Brain pericyte (primary cell): ENCODE results near the gene TMEM161A.
"Not testable (repeated sequence)": the region's sequence is repeated elsewhere in the genome, so short reads cannot be mapped to it uniquely, and the experiment has no call there.

Experiments
- DNase-seq: peaks from one replicate; pipeline ENCODE4 v3.0.0-alpha.2; 2012; ENCODE audit warnings: low read depth, low spot score

The TMEM161A gene

DNA sequence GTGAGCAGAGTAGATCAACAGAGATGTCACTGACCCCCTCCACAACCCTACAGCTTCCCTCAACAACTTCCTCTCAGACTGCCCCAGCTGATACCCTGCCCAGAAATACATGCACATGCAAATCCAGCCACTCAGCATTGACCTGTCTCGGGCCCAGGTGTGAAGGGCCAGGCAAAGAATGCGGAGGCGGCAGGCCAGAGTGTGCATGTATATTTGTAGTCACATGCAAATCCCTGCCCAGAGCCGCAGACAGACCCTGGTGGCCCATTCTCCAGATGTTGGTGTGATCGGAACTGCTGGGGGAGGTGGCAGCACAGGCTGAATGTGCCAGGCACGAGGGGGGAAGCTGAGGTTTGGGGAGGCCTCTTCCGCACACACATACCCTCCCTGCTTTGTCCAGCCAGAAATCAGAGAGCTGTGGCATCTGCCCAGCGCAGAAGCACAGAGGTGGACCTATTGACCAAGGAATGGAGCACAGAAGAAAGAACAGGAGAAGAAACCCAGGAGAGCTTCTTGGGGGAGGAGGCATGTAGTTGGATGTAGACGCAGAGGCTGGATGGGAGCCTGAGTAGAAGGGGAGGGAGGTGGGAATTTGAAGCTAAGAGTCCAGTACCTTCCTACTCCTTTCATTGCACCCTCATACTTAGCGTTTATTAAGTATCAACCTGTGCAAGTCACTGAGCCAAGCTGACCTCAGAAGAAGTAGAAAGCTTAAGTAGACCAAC lies 17.4 kb upstream of the TMEM161A start:
- no peak for DNase-seq

DNA sequence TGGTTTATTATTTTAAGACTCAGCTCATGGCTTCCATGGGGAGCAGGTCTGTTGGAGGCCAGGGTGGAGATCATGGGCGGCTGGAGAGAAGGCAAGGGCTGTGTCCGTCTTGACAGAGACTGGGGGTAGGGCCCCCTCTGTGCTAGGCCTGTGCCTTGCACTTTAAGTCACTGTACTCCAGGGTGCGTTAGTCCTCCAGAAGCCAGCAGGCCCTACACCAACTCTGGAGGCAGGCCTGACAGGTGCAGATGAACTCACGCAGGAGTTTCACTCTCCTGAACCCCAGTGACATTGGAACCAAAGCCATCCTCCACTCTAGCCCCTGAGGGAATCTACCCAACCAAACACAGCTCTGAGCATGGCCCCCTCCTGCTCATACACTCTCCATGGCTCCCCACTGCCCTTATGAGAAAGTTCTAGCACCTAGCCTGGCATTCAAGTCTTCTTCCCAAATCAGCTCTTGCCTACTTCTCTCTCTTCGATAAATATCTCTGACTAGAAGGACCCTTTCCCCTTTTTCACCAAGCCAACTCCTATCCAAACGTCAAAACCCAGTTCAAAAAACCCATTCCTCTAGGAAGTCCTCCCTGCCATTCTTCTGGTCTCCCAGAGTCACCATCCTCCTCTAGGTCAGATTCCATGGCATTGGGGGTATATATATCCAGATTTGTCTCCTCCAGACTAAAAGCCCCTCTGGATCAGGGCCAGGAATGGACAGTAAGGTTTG lies 16.7 kb upstream of the TMEM161A start:
- no peak for DNase-seq

DNA sequence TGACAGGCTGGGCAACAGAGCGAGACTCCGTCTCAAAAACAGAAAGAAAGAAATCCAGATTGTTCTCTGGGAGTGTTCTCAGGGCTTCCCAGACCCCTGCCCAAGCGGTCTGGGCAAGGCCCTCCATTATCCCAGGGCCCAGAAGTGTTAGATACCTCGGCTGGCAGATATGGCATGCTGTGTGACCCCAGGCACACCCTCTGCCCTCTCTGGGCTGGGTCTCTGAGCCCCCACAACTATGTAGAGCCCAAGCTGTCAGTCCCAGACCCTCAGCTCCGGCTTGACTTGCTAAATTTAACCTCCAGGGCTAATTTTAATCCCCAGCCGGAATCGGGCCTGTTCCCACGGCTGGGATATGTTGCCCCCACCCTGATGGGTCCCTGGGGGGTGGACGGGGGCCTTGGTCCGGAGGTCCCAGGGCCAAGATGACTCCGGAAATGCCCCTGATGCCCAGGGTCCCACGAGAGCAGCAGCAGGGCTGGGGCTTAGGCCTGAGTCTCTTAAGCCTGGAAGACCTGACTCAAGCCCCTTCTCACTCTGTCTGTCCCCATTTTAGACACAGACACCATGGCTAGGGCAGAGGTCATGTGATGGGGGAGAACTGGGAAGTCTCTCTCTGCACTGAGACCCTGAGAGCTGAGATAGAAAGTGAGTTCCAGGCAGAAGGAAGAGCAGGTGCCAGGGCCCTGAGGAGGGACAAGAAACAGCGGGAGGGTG lies 14.5 kb upstream of the TMEM161A start:
- no peak for DNase-seq

- DNase-seq = no peak
Observed at GRCh38 chr19:19151418-19151817, 13.1 kb upstream of the TMEM161A start.

DNA sequence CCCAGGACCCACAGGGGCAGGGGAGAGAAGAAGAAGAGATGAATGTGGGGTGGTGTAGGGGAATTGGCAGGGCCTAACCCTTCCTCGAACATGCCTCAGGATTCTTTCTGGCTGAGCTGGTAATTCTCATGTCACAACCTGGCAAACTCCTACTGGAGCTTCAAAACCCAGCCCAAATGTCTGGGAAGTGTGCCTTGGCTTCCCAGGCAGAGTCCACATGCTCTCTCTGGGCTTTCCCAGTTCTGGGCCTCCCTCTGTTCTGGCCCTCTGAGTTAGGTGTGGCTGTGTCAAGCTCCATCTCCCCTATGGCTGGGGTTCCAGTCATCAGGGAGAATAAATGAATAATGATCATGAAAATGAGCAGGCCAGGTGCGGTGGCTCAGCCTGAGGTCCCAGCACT lies 11.2 kb upstream of the TMEM161A start:
- DNase-seq = no peak

DNA sequence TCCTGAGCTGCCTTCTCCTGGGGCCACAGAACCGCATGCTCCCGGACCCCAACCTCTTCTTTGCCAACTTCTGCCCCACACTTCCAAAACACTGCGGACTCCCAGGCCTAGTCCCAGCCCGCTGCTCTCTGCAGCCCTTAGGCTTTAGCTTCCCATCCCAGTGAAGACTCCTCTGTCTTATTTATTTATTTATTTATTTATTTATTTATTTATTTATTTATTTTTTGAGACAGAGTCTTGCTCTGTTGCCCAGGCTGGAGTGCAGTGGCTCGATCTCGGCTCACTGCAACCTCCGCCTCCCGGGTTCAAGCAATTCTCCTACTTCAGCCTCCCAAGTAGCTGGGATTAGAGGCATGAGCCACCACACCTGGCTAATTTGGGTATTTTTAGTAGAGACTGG lies 10.2 kb upstream of the TMEM161A start:
- DNase-seq = not testable (repeated sequence)

DNA sequence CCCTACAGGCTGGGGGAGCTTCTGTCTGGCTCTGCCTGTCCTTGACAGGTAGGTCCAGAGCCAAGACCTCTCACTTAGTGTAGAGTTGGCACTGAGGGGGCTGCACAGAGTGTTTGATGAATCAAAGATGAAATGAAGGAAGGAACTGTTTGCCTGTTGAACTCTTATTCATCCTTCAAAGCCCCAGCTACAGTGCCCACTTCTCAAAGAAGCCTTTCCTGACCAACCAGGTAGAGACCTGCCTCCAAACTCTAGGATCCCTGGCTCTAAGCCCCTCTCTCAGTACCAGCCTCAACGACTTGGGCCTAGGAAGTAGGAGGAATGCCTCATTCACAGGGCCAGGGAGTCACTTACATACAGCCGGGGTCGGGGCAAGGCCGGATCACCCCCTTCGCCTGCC lies 9.1 kb upstream of the TMEM161A start:
- no peak for DNase-seq

GRCh38 chr19:19146865-19147264 lies 8.6 kb upstream of the TMEM161A start:
- no peak for DNase-seq

DNA sequence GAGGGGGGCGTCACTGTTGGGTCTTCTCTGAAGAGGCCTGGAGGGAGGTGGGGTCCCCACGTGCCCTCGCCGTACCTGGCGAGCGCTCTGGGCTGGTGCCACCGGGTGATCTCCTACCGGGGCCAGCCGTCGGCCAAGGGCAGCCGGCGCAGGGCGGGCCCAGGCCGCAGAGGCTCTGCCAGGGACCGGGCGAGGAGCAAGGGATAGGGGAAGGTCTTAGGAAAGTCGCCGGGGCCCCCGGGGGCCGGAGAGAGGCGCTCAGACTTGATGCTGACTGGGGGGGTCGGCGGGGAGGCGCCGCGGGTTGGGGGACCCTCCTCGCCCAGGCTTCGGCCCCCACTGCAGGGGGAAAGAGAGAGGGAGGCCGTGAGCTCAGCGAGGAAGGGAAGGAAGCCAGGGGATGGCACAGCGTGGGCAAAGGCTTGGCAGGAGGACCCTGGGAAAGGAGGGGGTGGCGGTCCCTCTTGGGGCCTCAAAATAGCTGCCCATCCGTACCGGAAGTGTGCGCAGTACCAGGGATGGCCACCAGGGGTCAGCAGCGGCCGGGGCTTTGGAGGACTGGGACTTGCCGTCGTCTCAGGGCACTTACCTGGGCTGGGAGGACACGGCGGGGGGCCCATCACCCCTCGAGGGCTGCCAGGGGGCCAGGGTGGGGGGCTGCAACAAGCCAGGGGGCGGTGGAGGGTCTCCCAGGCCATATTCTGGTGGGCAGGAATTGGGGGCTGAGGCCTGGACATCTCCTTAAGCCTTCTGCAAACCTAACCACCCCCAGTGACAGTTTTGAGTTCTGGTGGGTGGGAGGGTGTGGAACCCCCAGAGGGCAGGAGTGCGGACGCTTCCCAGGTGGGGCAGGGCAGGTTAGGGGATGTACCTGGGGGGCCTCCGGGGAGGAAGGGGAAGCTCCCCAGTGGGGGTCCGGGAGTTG lies 7.7 kb upstream of the TMEM161A start:
- DNase-seq = peak; percentile 18

DNA sequence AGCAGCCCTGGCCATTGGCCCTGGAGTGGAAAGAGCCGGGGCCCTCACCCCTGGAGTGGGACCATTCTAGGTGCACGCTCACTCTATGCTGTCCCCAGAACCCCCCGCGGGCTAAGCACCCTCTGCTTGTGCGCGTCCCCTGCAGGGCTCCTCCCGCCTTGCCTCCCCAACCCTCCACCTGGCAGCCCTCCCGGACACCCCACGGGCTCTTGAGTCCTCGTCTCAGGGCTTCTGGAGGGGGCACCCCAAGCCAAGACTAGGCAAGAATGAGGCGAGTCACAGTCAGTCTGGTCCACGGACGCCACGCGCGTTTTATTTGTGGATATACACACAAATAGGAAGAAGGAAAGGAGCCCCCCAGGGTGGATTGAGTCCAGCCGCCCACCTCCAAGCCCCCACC lies 7.0 kb upstream of the TMEM161A start:
- no peak for DNase-seq

GRCh38 chr19:19142347-19142746 lies 4.1 kb upstream of the TMEM161A start:
- no peak for DNase-seq

- DNase-seq = no peak
Observed at GRCh38 chr19:19140476-19140875, 2.2 kb upstream of the TMEM161A start.

GRCh38 chr19:19139876-19140229 lies 1.6 kb upstream of the TMEM161A start:
- no peak for DNase-seq

DNA sequence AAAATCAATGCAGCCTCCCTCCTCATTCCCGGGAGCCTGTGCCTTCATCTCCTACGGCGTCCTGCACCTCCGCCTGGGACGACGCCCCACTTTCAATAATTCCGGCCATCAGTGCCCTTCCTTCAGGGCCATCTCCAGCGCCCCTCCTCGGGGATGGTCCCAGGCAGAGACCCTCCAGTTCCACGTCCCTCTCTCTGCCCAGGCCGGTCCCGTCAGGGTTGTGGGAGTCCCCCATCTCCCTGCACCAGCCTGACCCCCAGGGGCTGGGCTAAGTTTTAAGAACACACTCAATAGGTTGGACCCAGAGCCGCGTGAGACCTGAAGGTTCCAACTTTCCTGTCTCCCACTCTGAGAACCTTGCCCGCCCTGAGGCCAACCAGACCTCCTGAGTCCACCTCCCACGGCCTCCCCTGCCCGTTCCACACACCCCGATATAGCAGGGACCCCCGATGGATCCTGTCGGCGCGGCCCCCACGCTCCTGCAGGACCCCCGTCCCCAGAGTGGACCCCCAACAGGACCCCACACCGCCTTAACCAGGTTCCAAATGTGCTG lies 646 bp downstream of the TMEM161A start:
- DNase-seq = no peak

DNA sequence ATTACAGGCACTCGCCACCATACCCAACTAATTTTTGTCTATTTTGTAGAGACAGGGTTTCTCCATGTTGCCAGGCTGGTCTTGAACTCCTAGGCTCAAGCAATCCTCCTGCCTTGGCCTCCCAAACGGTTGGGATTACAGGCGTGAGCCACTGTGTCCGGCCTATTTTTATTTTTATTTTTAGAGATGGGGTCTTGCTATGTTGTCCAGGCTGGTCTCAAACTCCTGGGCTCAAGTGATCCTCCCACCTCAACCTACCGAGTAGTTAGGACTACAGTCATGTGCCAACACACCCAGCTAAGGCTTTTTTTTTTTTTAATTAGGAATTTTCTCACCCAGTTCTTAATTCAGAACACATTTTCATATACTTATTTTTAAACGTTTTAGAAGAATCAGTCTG lies 2.6 kb downstream of the TMEM161A start:
- DNase-seq = not testable (repeated sequence)

GRCh38 chr19:19134687-19135158 lies 3.6 kb downstream of the TMEM161A start:
- no peak for DNase-seq

DNA sequence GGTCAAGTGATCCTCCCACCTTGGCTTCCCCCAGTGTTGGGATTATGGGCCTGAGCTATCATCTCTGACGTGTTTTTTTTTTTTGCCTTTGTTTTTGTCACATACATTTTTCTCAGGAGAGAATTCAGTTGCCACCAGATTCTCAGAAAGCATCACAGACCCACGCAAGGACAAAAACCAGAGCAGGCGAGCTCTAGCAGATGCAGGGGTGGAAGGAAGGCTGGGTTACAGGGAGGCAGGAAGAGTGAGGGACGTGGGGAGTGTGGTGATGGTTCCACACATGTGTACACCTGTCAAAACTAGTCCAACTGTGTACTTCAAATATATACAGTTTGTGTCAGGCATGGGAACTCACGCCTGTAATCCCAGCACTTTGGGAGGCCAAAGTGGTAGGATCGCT lies 4.3 kb downstream of the TMEM161A start:
- DNase-seq = no peak

GRCh38 chr19:19132912-19133311 lies 5.4 kb downstream of the TMEM161A start:
- DNase-seq = no peak

DNA sequence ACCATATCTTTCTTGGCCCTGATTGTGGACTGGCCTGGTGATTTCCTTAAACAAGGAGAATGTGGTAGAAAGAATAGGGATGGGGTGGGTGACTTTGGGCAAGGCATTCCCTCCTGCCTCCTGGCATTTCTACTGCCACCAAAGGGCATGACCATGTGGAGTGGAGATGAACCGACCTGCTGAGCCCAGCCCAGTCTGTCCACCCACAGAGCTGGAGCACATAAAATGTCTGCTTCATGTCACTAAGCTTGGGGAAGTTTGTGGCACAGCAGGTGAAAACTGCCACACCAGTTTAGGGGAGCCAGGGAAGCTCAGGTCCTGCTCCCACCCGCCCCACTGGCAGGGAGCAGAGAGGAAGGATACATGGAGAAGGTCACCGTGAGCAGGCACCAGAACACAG lies 6.3 kb downstream of the TMEM161A start:
- DNase-seq = no peak

GRCh38 chr19:19126102-19126501 lies 12.2 kb downstream of the TMEM161A start:
- no peak for DNase-seq

DNA sequence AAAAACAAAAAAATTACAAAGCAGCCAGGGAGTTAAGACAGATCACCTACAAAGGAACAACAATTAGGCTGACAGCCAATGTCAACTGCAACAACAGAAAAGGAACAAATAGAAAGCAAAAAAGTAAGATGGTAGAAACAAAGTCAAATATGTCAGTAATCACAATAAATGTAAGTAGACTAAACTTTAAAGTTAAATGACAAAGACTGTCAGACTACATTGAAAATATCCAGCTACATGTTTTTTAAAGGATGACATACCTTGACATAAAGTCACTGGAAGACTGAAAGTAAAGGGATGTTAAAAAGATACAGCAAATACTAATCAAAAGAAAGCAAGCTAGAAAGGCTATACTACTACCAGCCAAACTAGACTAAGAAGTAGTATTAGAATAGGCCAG lies 14.9 kb downstream of the TMEM161A start:
- DNase-seq = no peak
